SJCRH30 (cell line): ENCODE data around the gene NOL9. TPM values are rescaled to one million over a fixed set of nuclear protein-coding genes. Genes with fewer than 3 reads are reported as not detected.
"Not testable (repeated sequence)": the region's sequence is repeated elsewhere in the genome, so short reads cannot be mapped to it uniquely, and the experiment has no call there.

Source experiments
- DNase-seq, 2 experiments: peaks; one replicate each; pipeline ENCODE4 v3.0.0-alpha.2; 2015 to 2020
- H3K27ac ChIP-seq: fragments of 250-450 bp; sonication (Bioruptor Pico); 2 replicates; pipeline ENCODE4 v1.5.1; 2020; ENCODE audit warnings: mild to moderate bottlenecking, moderate library complexity
- H3K27me3 ChIP-seq: fragments of 250-450 bp; sonication (Bioruptor Pico); 2 replicates; pipeline ENCODE4 v1.5.1; 2020; ENCODE audit warnings: mild to moderate bottlenecking, moderate library complexity
- H3K36me3 ChIP-seq: fragments of 250-450 bp; sonication (Bioruptor Pico); 2 replicates; pipeline ENCODE4 v1.5.1; 2020; ENCODE audit warnings: mild to moderate bottlenecking, moderate library complexity
- H3K4me1 ChIP-seq: fragments of 250-450 bp; sonication (Bioruptor Pico); 2 replicates; pipeline ENCODE4 v1.5.1; 2020; ENCODE audit warnings: mild to moderate bottlenecking, moderate library complexity
- H3K4me3 ChIP-seq: fragments of 250-450 bp; sonication (Bioruptor Pico); 2 replicates; pipeline ENCODE4 v1.5.1; 2020; ENCODE audit warnings: mild to moderate bottlenecking, moderate library complexity
- H3K9me3 ChIP-seq: fragments of 250-450 bp; sonication (Bioruptor Pico); replicated peaks from 2 replicates; pipeline ENCODE4 v1.5.1; 2020; ENCODE audit warnings: mild to moderate bottlenecking, moderate library complexity
- total RNA-seq: library from RNA; depleted of rRNA; stranded (reverse); fragments of >200 nt; shearing (Covaris generic); gene quantifications from 2 replicates; pipeline ENCODE4 v1.2.3, GENCODE V29; 2014

Gene NOL9
- total RNA-seq, 1 experiment from 2014 or later: 63.5 TPM

- Histone ChIP-seq H3K4me3 (no peak overlapping the region), H3K27me3 (0 out of 2 replicates have a peak, but pooled peaks cover 6% of the 10 kb centered on the region), H3K4me1 (peaks cover 48% of the 10 kb centered on the region), H3K27ac (no peak overlapping the region), H3K36me3 (no peaks in the 10 kb centered on the region), H3K9me3 (no peaks in the 10 kb centered on the region)
- peak in 1 of 2 experiments; percentile 27 for DNase-seq
Measured at GRCh38 chr1:6500544-6501278, 53.6 kb downstream of the NOL9 start.

- peak in 1 of 2 experiments; percentile 5 for DNase-seq
- Histone ChIP-seq H3K4me3 (no peak overlapping the region), H3K4me1 (peaks cover 45% of the 10 kb centered on the region), H3K9me3 (no peaks in the 10 kb centered on the region), H3K36me3 (no peaks in the 10 kb centered on the region), H3K27ac (no peak overlapping the region), H3K27me3 (0 out of 2 replicates have a peak, but pooled peaks cover 6% of the 10 kb centered on the region)
Measured at GRCh38 chr1:6499296-6499695, 55.0 kb downstream of the NOL9 start.

- H3K4me3 ChIP-seq: no peak overlapping the region
- no peaks in the 10 kb centered on the region for H3K9me3 ChIP-seq
- H3K27ac ChIP-seq: no peak overlapping the region
- DNase-seq: peak in 1 of 2 experiments; percentile 24
- peaks cover 45% of the 10 kb centered on the region for H3K4me1 ChIP-seq
- H3K36me3 ChIP-seq: no peaks in the 10 kb centered on the region
- H3K27me3 ChIP-seq: 0 out of 2 replicates have a peak, but pooled peaks cover 6% of the 10 kb centered on the region
Measured at GRCh38 chr1:6498576-6499111, 55.7 kb downstream of the NOL9 start.

- H3K4me3 ChIP-seq: peak overlapping the region; percentile 68
- H3K4me1 ChIP-seq: peaks cover 44% of the 10 kb centered on the region
- H3K27me3 ChIP-seq: 0 out of 2 replicates have a peak, but pooled peaks cover 6% of the 10 kb centered on the region
- H3K9me3 ChIP-seq: no peaks in the 10 kb centered on the region
- H3K36me3 ChIP-seq: no peaks in the 10 kb centered on the region
- H3K27ac ChIP-seq: no peak overlapping the region
- DNase-seq: no peak
Measured at GRCh38 chr1:6497867-6498575, 56.3 kb downstream of the NOL9 start.

GRCh38 chr1:6497215-6497866 is 57.0 kb downstream of the NOL9 start:
- H3K4me1 ChIP-seq: peaks cover 38% of the 10 kb centered on the region
- DNase-seq: peak; percentile 69 to 70
- H3K27me3 ChIP-seq: 0 out of 2 replicates have a peak, but pooled peaks cover 6% of the 10 kb centered on the region
- H3K9me3 ChIP-seq: no peaks in the 10 kb centered on the region
- H3K36me3 ChIP-seq: no peaks in the 10 kb centered on the region
- H3K27ac ChIP-seq: no peak overlapping the region
- H3K4me3 ChIP-seq: peak overlapping the region; percentile 68

- 0 out of 2 replicates have a peak, but pooled peaks cover 6% of the 10 kb centered on the region for H3K27me3 ChIP-seq
- H3K27ac ChIP-seq: no peak overlapping the region
- H3K36me3 ChIP-seq: no peaks in the 10 kb centered on the region
- peak overlapping the region; percentile 68 for H3K4me3 ChIP-seq
- no peaks in the 10 kb centered on the region for H3K9me3 ChIP-seq
- peaks cover 33% of the 10 kb centered on the region for H3K4me1 ChIP-seq
- no peak for DNase-seq
Measured at GRCh38 chr1:6496890-6497214, 57.5 kb downstream of the NOL9 start.

- no peak for DNase-seq
- H3K4me3 ChIP-seq: no peak overlapping the region; the same call in 1 of the 2 replicates
- H3K27me3 ChIP-seq: 0 out of 2 replicates have a peak, but pooled peaks cover 6% of the 10 kb centered on the region
- no peak overlapping the region for H3K27ac ChIP-seq
- H3K36me3 ChIP-seq: no peaks in the 10 kb centered on the region
- H3K4me1 ChIP-seq: peaks cover 28% of the 10 kb centered on the region
- H3K9me3 ChIP-seq: no peaks in the 10 kb centered on the region
Measured at GRCh38 chr1:6496365-6496721, 58.0 kb downstream of the NOL9 start.

GRCh38 chr1:6495540-6496364 is 58.6 kb downstream of the NOL9 start:
- H3K9me3 ChIP-seq: no peaks in the 10 kb centered on the region
- H3K36me3 ChIP-seq: no peaks in the 10 kb centered on the region
- 0 out of 2 replicates have a peak, but pooled peaks cover 6% of the 10 kb centered on the region for H3K27me3 ChIP-seq
- no peak overlapping the region for H3K27ac ChIP-seq
- no peak overlapping the region; the same call in 1 of the 2 replicates for H3K4me3 ChIP-seq
- no peak for DNase-seq
- peaks cover 22% of the 10 kb centered on the region for H3K4me1 ChIP-seq

- DNase-seq: no peak
- Histone ChIP-seq H3K4me3 (no peak overlapping the region), H3K4me1 (peaks cover 21% of the 10 kb centered on the region), H3K27ac (no peak overlapping the region), H3K36me3 (no peaks in the 10 kb centered on the region), H3K9me3 (no peaks in the 10 kb centered on the region), H3K27me3 (0 out of 2 replicates have a peak, but pooled peaks cover 6% of the 10 kb centered on the region)
Measured at GRCh38 chr1:6495041-6495441, 59.3 kb downstream of the NOL9 start.

GRCh38 chr1:6494627-6495026 is 59.7 kb downstream of the NOL9 start:
- H3K36me3 ChIP-seq: no peaks in the 10 kb centered on the region
- H3K4me1 ChIP-seq: peaks cover 22% of the 10 kb centered on the region
- no peak for DNase-seq
- H3K27ac ChIP-seq: no peak overlapping the region
- no peak overlapping the region for H3K4me3 ChIP-seq
- no peaks in the 10 kb centered on the region for H3K9me3 ChIP-seq
- H3K27me3 ChIP-seq: 0 out of 2 replicates have a peak, but pooled peaks cover 6% of the 10 kb centered on the region

- not testable (repeated sequence) for H3K27ac ChIP-seq, H3K9me3 ChIP-seq, DNase-seq, H3K27me3 ChIP-seq, H3K36me3 ChIP-seq, H3K4me3 ChIP-seq
- H3K4me1 ChIP-seq: peaks cover 24% of the 10 kb centered on the region
Measured at GRCh38 chr1:6493834-6494223, 60.5 kb downstream of the NOL9 start.

GRCh38 chr1:6491966-6492365 is 62.3 kb downstream of the NOL9 start:
- no peak for DNase-seq
- Histone ChIP-seq H3K4me1 (peaks cover 18% of the 10 kb centered on the region), H3K4me3 (no peak overlapping the region), H3K9me3 (no peaks in the 10 kb centered on the region), H3K36me3 (no peaks in the 10 kb centered on the region), H3K27ac (no peak overlapping the region), H3K27me3 (0 out of 2 replicates have a peak, but pooled peaks cover 8% of the 10 kb centered on the region)

GRCh38 chr1:6491480-6491962 is 62.8 kb downstream of the NOL9 start, which contains the start of gene PLEKHG5:
PLEKHG5 (minus strand) TSS chr1:6491667; CDS start chr1:6477571, 14,096 bp downstream.
- Histone ChIP-seq H3K9me3 (no peaks in the 10 kb centered on the region), H3K27me3 (0 out of 2 replicates have a peak, but pooled peaks cover 4% of the 10 kb centered on the region), H3K27ac (peak within 1 kb of the TSS; percentile 36; the same call in 1 of the 2 replicates), H3K36me3 (no peaks in the 10 kb centered on the region), H3K4me3 (peak within 1 kb of the TSS; percentile 72), H3K4me1 (peaks cover 15% of the 10 kb centered on the region)
- no peak for DNase-seq

- H3K27ac ChIP-seq: peak overlapping the region; percentile 36; the same call in 1 of the 2 replicates
Measured at GRCh38 chr1:6491081-6491449, 63.2 kb downstream of the NOL9 start.

More at GRCh38 chr1:6491081-6491449, 63.2 kb downstream of the NOL9 start:
- no peak for DNase-seq
- H3K4me1 ChIP-seq: peaks cover 14% of the 10 kb centered on the region
- peak overlapping the region; percentile 72 for H3K4me3 ChIP-seq
- no peaks in the 10 kb centered on the region for H3K36me3 ChIP-seq
- H3K9me3 ChIP-seq: no peaks in the 10 kb centered on the region
- 0 out of 2 replicates have a peak, but pooled peaks cover 2% of the 10 kb centered on the region for H3K27me3 ChIP-seq
